GM18505 (cell line): Measurements from ENCODE around the gene TAOK2.
"Not testable (repeated sequence)": the region's sequence is repeated elsewhere in the genome, so short reads cannot be mapped to it uniquely, and the experiment has no call there.

Experiments
- ATAC-seq: cut with Tn5 transposase; IDR thresholded peaks from one replicate; pipeline ENCODE4 v1.9.1; 2021; ENCODE audit not compliant: unreplicated experiment
- POLR2A ChIP-seq: IDR thresholded peaks from 4 replicates; pipeline ENCODE4 v1.6.1; 2011; ENCODE audit warnings: borderline replicate concordance; ENCODE audit not compliant: insufficient read depth, insufficient read length; ENCODE audit errors: extremely low read depth

The TAOK2 gene

GRCh38 chr16:29959293-29959692 lies 14.4 kb upstream of the TAOK2 start:
- TF ChIP-seq POLR2A: no peak
- no peak for ATAC-seq

GRCh38 chr16:29959821-29960220 lies 13.8 kb upstream of the TAOK2 start:
- not testable (repeated sequence) for ATAC-seq

- no peak for ATAC-seq
- TF ChIP-seq POLR2A: no peak
Observed at GRCh38 chr16:29961127-29961478, 12.6 kb upstream of the TAOK2 start.

GRCh38 chr16:29961479-29962343 lies 12.0 kb upstream of the TAOK2 start, which contains the start of gene TMEM219:
Gene TMEM219 (plus strand): TSS chr16:29962079. CDS start chr16:29963144, 1,065 bp downstream.
- peak; percentile 83 for TF ChIP-seq POLR2A
- ATAC-seq: peak; percentile 95

GRCh38 chr16:29962344-29962994 lies 11.2 kb upstream of the TAOK2 start:
- no peak for ATAC-seq
- TF ChIP-seq POLR2A: no peak

GRCh38 chr16:29963021-29963743 lies 10.5 kb upstream of the TAOK2 start:
- ATAC-seq: no peak
- TF ChIP-seq POLR2A: no peak

GRCh38 chr16:29968205-29968604 lies 5.5 kb upstream of the TAOK2 start:
- no peak for TF ChIP-seq POLR2A
- no peak for ATAC-seq

- ATAC-seq: no peak
Observed at GRCh38 chr16:29971304-29971703, 2.4 kb upstream of the TAOK2 start.

GRCh38 chr16:29972500-29972899 lies 1.2 kb upstream of the TAOK2 start:
- no peak for ATAC-seq

More at GRCh38 chr16:29971304-29971703, 2.4 kb upstream of the TAOK2 start:
- no peak for TF ChIP-seq POLR2A

GRCh38 chr16:29972992-29973383 lies 680 bp upstream of the TAOK2 start:
- ATAC-seq: no peak

More at GRCh38 chr16:29972500-29972899, 1.2 kb upstream of the TAOK2 start:
- no peak for TF ChIP-seq POLR2A

GRCh38 chr16:29974291-29975133 lies 844 bp downstream of the TAOK2 start:
- no peak for ATAC-seq

More at GRCh38 chr16:29972992-29973383, 680 bp upstream of the TAOK2 start:
- TF ChIP-seq POLR2A: no peak

GRCh38 chr16:29975134-29975538 lies 1.5 kb downstream of the TAOK2 start:
- TF ChIP-seq POLR2A: no peak
- ATAC-seq: no peak

More at GRCh38 chr16:29974291-29975133, 844 bp downstream of the TAOK2 start:
- TF ChIP-seq POLR2A: no peak
